ENCODE measurements around the gene BLVRB.

DNA sequence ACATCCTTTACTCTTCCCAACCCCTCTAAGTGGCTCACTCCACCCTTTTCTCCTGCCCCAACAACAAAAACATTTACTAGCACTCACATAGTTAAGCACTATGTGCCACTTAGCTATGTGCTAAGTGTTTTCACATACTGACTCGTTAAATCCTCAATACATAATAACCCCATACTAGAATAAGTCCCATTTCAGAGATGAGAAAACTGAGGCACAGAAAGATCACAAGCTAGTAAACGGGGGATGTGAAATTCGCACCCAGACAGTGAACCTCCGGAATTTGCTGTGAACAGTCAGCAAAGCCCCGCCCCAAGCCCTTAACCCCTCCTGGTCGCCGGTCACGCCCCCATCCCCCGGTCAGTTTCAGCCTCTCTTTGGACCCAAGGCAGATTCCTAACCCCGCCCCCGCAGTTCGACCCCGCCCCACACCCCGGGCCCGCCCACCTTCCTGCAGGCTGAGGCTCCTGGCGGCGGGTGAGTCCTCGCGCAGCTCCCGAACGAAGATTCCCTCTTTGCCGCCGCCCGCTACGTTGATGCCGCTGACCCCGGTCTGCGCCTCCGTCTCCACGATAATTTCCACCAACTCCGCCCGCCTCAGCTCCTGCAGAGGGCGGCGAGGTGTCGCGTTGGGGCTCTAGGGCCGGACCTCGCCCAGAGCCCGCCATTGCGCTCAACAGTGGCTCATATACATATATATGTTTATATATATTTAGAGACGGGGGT, 62.1 kb downstream of the BLVRB start:
- TF ChIP-seq EZH2 (IDR thresholded peaks at IDR 0.05; ENCODE audit: borderline replicate concordance, low read depth, low read length, severe bottlenecking) (no peak), POLR2A (IDR thresholded peaks at IDR 0.05; ENCODE audit: low read depth, low read length) (no peak), POLR2AphosphoS5 (IDR thresholded peaks at IDR 0.05; ENCODE audit: insufficient read depth, low read depth, low read length) (no peak), JUN (IDR thresholded peaks at IDR 0.05; ENCODE audit: borderline replicate concordance, insufficient read depth, insufficient read length, low read depth) (no peak), MYC (IDR thresholded peaks at IDR 0.05; ENCODE audit: low read depth, low read length) (no peak), FOS (IDR thresholded peaks at IDR 0.05; ENCODE audit: borderline replicate concordance, insufficient read depth, low read length) (no peak), GATA2 (IDR thresholded peaks at IDR 0.05; ENCODE audit: insufficient read depth, insufficient read length, low read depth, low read length) (no peak)
- TF ChIP-seq, protein P1, sequence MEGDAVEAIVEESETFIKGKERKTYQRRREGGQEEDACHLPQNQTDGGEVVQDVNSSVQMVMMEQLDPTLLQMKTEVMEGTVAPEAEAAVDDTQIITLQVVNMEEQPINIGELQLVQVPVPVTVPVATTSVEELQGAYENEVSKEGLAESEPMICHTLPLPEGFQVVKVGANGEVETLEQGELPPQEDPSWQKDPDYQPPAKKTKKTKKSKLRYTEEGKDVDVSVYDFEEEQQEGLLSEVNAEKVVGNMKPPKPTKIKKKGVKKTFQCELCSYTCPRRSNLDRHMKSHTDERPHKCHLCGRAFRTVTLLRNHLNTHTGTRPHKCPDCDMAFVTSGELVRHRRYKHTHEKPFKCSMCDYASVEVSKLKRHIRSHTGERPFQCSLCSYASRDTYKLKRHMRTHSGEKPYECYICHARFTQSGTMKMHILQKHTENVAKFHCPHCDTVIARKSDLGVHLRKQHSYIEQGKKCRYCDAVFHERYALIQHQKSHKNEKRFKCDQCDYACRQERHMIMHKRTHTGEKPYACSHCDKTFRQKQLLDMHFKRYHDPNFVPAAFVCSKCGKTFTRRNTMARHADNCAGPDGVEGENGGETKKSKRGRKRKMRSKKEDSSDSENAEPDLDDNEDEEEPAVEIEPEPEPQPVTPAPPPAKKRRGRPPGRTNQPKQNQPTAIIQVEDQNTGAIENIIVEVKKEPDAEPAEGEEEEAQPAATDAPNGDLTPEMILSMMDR (IDR thresholded peaks at IDR 0.05; ENCODE audit: extremely low read depth in 1 of 2, insufficient read depth in 1 of 2, low read depth in 1 of 2, low read length in 2 of 2), result no peak
- TF ChIP-seq, protein P2, sequence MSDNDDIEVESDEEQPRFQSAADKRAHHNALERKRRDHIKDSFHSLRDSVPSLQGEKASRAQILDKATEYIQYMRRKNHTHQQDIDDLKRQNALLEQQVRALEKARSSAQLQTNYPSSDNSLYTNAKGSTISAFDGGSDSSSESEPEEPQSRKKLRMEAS (IDR thresholded peaks at IDR 0.05; ENCODE audit: insufficient read depth, insufficient read length), result no peak
